GM21786 (cell line): ENCODE results near the gene MMS19.
"Not testable (repeated sequence)": the region's sequence is repeated elsewhere in the genome, so short reads cannot be mapped to it uniquely, and the experiment has no call there.

Experiments used
- ATAC-seq: cut with Tn5 transposase; IDR thresholded peaks from one replicate; pipeline ENCODE4 v1.9.1; 2021; ENCODE audit not compliant: unreplicated experiment

The MMS19 gene

GRCh38 chr10:97529685-97530465 is 31.7 kb upstream of the MMS19 start:
- ATAC-seq = no peak

- not testable (repeated sequence) for ATAC-seq
These were observed 30.7 kb upstream of the MMS19 start for GRCh38 chr10:97528876-97529275.

GRCh38 chr10:97525683-97526110 is 27.5 kb upstream of the MMS19 start:
- ATAC-seq = no peak

GRCh38 chr10:97525086-97525485 is 26.9 kb upstream of the MMS19 start:
- ATAC-seq = no peak

GRCh38 chr10:97522937-97523336 is 24.7 kb upstream of the MMS19 start:
- no peak for ATAC-seq

GRCh38 chr10:97522071-97522470 is 23.8 kb upstream of the MMS19 start:
- ATAC-seq = no peak

- no peak for ATAC-seq
These were observed 22.9 kb upstream of the MMS19 start for GRCh38 chr10:97520978-97521761.

GRCh38 chr10:97520520-97520919 is 22.3 kb upstream of the MMS19 start:
- ATAC-seq = no peak

GRCh38 chr10:97519342-97519741 is 21.1 kb upstream of the MMS19 start:
- no peak for ATAC-seq

GRCh38 chr10:97518301-97519043 is 20.2 kb upstream of the MMS19 start:
- no peak for ATAC-seq

- ATAC-seq = no peak
These were observed 19.6 kb upstream of the MMS19 start for GRCh38 chr10:97517778-97518300.

GRCh38 chr10:97517096-97517750 is 19.0 kb upstream of the MMS19 start:
- ATAC-seq = no peak

- ATAC-seq = no peak
These were observed 17.2 kb upstream of the MMS19 start for GRCh38 chr10:97515271-97515978.

- ATAC-seq = no peak
These were observed 16.1 kb upstream of the MMS19 start for GRCh38 chr10:97514344-97514743.

GRCh38 chr10:97512993-97513392 is 14.8 kb upstream of the MMS19 start:
- ATAC-seq = no peak

GRCh38 chr10:97511711-97512440 is 13.7 kb upstream of the MMS19 start:
- ATAC-seq = no peak

GRCh38 chr10:97510686-97511085 is 12.5 kb upstream of the MMS19 start:
- ATAC-seq = no peak

- no peak for ATAC-seq
These were observed 11.0 kb upstream of the MMS19 start for GRCh38 chr10:97509120-97509680.

- no peak for ATAC-seq
These were observed 10.1 kb upstream of the MMS19 start for GRCh38 chr10:97508342-97508741.
